H1 (cell line): ENCODE results near the gene GATA5. TPM values are rescaled to one million over a fixed set of nuclear protein-coding genes. Genes with fewer than 3 reads are reported as not detected.

Experiments
- CBX5 ChIP-seq: fragments of 300-800, 300-1000 bp; sonication (generic); IDR thresholded peaks from 2 replicates; pipeline ENCODE4 v1.7.1; 2016; ENCODE audit warnings: antibody characterized with exemption, low read length, low read depth
- SRF ChIP-seq: IDR thresholded peaks from 2 replicates; pipeline ENCODE4 v1.6.1; 2011; ENCODE audit warnings: mild to moderate bottlenecking, low read depth, low read length, moderate library complexity
- TBP ChIP-seq: IDR thresholded peaks from 2 replicates; pipeline ENCODE4 v1.6.1; 2011; ENCODE audit warnings: low read depth, low read length, improper control_type of control experiment
- TCF12 ChIP-seq: IDR thresholded peaks from 2 replicates; pipeline ENCODE4 v1.6.1; 2011; ENCODE audit warnings: low read depth, mild to moderate bottlenecking, low read length
- polyA plus RNA-seq, 7 experiments: library from polyadenylated mRNA; depleted of rRNA in 3 of 7; stranded (reverse) in 5 of 7; unstranded in 2 of 7; fragments of >200 nt in 5 of 7; fragments of 200-250 nt in 2 of 7; gene quantifications; 1 replicate in 5 of 7; 2 replicates in 1 of 7; 4 replicates in 1 of 7; pipeline versions ENCODE4 v1.2.1 to v1.2.3, GENCODE V29; 2011 to 2013; ENCODE audit warnings: missing spikeins in 2 of 7, mixed read lengths in 2 of 7
- total RNA-seq: library from RNA; stranded (reverse); fragmentation: NEBNext Ultra II Directional; extraction: Animal tissue kit (Norgen Biotek cat#: 25700); gene quantifications from 2 replicates; pipeline ENCODE4 v1.2.1, GENCODE V29; 2021

GATA5 gene
- total and polyA plus RNA-seq, 2 of the 8 experiments (the other 6 are each of a cell fraction or from before 2014, with no cell fraction given) = 0.08 to 0.11 TPM

- no peak for TF ChIP-seq TCF12
- no peak for TF ChIP-seq TBP
- no peak for TF ChIP-seq CBX5
- no peak for TF ChIP-seq SRF
Measured at GRCh38 chr20:62470001-62470400, 5.8 kb downstream of the GATA5 start (continued).
